ENCODE data around the gene THADA. TPM values are rescaled to one million over a fixed set of nuclear protein-coding genes. Genes with fewer than 3 reads are reported as not detected.

THADA gene
- total and polyA plus RNA-seq, 10 donors, result 14.2 to 51.3 (median 40.0) TPM

DNA sequence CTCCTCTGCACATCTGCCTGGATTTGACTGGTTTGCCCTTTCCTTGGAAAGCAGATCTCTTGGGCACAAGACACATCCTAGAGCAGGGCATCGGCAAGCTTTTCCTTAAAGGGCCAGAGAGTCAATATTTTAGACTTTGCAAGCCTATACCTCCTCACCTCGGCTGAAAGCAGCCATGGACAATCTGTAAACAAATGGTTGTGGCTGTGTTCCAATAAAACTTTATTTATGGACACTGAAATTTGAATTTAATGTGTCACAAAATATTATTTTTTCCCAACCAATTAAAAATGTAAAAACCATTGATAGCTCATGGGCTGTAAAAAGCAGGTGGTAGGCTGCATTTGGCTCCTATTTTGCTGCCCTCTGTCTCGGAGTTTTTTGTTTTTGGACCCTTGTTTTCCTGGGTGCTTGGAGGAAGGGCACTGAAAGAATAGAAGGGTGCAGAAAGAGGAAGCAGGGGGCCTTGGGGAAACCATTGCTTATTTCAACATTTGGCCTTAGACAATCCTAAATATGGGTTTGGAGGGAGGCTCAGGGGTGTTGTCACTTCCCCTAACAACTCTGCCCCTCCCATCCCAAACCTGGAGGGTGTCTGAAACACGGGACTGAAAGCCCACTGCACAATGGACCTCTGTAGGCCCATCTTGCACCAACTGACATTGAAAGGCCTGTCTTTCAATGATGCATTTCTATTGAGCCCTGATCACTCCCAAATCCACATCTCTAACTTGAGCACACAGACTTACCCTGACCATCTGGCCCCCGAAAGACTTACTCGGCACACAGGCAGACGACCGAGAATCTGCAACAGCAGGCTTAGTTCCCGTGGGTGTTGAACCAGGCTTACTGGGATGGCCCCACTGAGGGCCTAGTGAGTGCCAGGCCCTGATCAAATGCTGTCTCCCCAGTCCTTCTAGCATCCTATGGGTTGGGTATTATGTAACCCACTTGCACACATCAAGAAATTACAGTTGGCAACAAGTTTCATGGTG, 362.3 kb downstream of the THADA start:
- Histone ChIP-seq H3K27me3 (replicated peaks in 1 of 7) (no peaks in the 10 kb centered on the region), H3K4me3 (peak overlapping the region in 1 of 8 donors; percentile 10), H3K36me3 (peaks cover 0 to 27% (median 6%) of the 10 kb centered on the region in 6 donors), H3K9me3 (no peaks in the 10 kb centered on the region), H3K27ac (peak overlapping the region in 7 of 8 donors; percentile 37 to 86 (median 61)), H3K4me1 (peaks cover 20 to 94% (median 46%) of the 10 kb centered on the region in 6 donors)
- no peak for DNase-seq
- TF ChIP-seq, protein P1, sequence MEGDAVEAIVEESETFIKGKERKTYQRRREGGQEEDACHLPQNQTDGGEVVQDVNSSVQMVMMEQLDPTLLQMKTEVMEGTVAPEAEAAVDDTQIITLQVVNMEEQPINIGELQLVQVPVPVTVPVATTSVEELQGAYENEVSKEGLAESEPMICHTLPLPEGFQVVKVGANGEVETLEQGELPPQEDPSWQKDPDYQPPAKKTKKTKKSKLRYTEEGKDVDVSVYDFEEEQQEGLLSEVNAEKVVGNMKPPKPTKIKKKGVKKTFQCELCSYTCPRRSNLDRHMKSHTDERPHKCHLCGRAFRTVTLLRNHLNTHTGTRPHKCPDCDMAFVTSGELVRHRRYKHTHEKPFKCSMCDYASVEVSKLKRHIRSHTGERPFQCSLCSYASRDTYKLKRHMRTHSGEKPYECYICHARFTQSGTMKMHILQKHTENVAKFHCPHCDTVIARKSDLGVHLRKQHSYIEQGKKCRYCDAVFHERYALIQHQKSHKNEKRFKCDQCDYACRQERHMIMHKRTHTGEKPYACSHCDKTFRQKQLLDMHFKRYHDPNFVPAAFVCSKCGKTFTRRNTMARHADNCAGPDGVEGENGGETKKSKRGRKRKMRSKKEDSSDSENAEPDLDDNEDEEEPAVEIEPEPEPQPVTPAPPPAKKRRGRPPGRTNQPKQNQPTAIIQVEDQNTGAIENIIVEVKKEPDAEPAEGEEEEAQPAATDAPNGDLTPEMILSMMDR (IDR thresholded peaks at IDR 0.05 in 8 of 11, conservative IDR thresholded peaks at IDR 0.05 in 3 of 11), result no peak
- TF ChIP-seq POLR2AphosphoS5 (IDR thresholded peaks at IDR 0.05) (no peak), POLR2A (IDR thresholded peaks at IDR 0.05) (no peak)
- intact Hi-C loops (cut with DNase I; ENCODE audit: low total_unique reads), result loop anchor here (5.0 kb wide), 1 partner anchor 254 kb away; no protein-coding TSS in a partner anchor
- whole genome bisulfite sequencing, 5 donors, result 46 to 71% (median 60%) methylated on average over 9 of the region's 9 CpGs

DNA sequence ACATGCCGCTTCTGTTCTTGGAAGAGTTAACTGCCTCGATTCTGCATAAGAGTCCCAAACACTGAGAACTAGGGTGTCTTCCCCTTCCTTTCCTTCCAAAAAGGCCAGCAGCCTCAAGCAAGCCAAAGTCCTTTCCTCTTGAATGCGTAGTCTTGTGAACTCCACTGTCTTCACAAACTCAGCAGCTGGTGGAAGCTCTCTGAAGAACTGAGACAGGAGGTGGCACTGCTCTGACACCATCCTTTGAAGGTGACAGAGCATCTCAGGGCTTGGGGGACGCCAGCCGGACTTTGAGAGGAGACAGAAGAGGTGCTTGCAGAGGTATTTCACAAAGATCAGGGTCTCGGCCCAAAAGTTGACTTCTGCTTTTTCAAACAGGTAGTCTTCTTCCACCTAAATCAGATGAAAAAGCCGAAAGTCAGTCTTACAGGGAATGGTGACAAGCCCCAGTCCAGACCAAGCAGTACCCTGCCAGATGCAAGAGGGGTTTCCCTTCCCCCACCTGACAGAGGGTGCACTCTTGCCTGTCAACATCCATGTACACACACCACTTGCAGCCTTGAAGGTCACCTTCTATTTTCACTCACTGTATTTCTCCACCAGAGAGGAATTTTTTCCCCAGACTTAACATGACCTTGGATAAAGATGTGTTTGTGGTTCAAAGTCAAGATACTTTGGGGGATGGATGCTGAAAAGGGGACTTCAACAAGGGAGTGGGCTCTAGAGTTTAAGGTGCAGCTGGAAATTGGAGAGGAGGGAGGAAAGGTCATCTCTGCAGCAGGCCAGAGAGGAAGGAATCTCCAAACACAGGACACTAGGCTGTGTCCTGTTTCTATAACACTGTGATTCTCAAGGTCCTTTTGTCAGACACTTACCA, 364.6 kb downstream of the THADA start:
- no peak for DNase-seq
- no peak for TF ChIP-seq POLR2A (IDR thresholded peaks at IDR 0.05)
- no peak for TF ChIP-seq POLR2AphosphoS5 (IDR thresholded peaks at IDR 0.05)
- TF ChIP-seq, protein P1 (IDR thresholded peaks at IDR 0.05 in 8 of 11, conservative IDR thresholded peaks at IDR 0.05 in 3 of 11), result no peak
- Histone ChIP-seq H3K27me3 (replicated peaks in 1 of 7) (no peaks in the 10 kb centered on the region), H3K36me3 (peaks cover 0 to 27% (median 6%) of the 10 kb centered on the region in 6 donors), H3K27ac (peak overlapping the region in 5 of 8 donors; percentile 10 to 100 (median 99)), H3K4me3 (no peak overlapping the region), H3K4me1 (peaks cover 24 to 88% (median 52%) of the 10 kb centered on the region in 6 donors), H3K9me3 (no peaks in the 10 kb centered on the region)
- WGBS, 5 donors, result 84 to 93% (median 88%) methylated on average over 7 of the region's 7 CpGs
- intact Hi-C loops (cut with DNase I; ENCODE audit: low total_unique reads), result loop anchor here (5.0 kb wide), 1 partner anchor 256 kb away; no protein-coding TSS in a partner anchor

DNA sequence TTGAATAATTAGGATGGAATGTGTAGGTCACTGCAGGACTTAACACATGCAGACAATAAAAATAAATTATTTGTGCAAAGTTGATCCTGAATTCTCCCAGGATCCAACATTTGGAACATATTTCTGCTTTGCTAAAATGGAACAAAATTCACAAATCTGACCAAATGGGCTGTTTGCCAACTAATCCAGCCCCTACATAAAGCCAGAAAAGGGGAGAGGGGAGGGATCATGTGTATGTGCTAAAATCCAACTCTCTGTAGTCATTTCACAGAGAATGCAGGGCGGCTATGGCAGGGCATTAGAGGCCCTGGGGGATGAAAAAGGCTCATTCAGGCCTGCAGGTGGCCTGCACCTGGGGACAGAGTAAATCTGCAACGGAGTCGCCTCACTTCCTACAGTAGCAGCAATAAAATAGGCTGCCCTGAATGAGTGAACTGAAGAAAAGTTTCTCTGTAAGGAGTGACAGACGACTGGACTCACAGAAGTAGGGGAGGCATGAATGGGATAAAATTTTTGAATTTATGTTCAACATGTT, 365.4 kb downstream of the THADA start:
- DNase-seq, result peak; percentile 59
- intact Hi-C loops (cut with DNase I; ENCODE audit: low total_unique reads), result loop anchor here (5.0 kb wide), 1 partner anchor 257 kb away; no protein-coding TSS in a partner anchor
- Histone ChIP-seq H3K4me3 (no peak overlapping the region), H3K27me3 (replicated peaks in 1 of 7) (no peaks in the 10 kb centered on the region), H3K27ac (peak overlapping the region in 5 of 8 donors; percentile 10 to 100 (median 99)), H3K9me3 (no peaks in the 10 kb centered on the region), H3K4me1 (peaks cover 24 to 81% (median 53%) of the 10 kb centered on the region in 6 donors), H3K36me3 (peaks cover 0 to 33% (median 6%) of the 10 kb centered on the region in 6 donors)
- TF ChIP-seq POLR2A (IDR thresholded peaks at IDR 0.05) (no peak), POLR2AphosphoS5 (IDR thresholded peaks at IDR 0.05) (no peak)
- TF ChIP-seq, protein P1 (IDR thresholded peaks at IDR 0.05 in 8 of 11, conservative IDR thresholded peaks at IDR 0.05 in 3 of 11), result peak in 2 of 11 experiments; percentile 3 to 5
- 62 to 83% (median 72%) methylated on average over 4 of the region's 4 CpGs for WGBS, 5 donors
